Keratinocyte (primary cell): ENCODE results near the gene WNT6. TPM values are rescaled to one million over a fixed set of nuclear protein-coding genes. Genes with fewer than 3 reads are reported as not detected.
A peak's percentile ranks its signal among the peaks of the same experiment; 100 is the strongest.

Experiments
- DNase-seq: peaks from one replicate; pipeline ENCODE4 v3.0.0-alpha.2; 2011; ENCODE audit warnings: low read depth, missing footprints, low spot score
- FAIRE-seq: peaks from 2 replicates; lab custom pipeline; 2011; peaks lifted over from hg19 to GRCh38; lab: Jason Lieb, UNC
- H2AFZ ChIP-seq: 2 replicates; pipeline ENCODE4 v1.6.0; 2012; ENCODE audit warnings: low read length, control low read depth, inconsistent platforms; ENCODE audit not compliant: control insufficient read depth
- H3K27ac ChIP-seq: 2 replicates; pipeline ENCODE4 v1.5.1; 2011; ENCODE audit warnings: low read length; ENCODE audit not compliant: control insufficient read depth, insufficient read depth
- H3K27me3 ChIP-seq: 3 replicates; pipeline ENCODE4 v1.6.0; 2011; ENCODE audit warnings: low read length; ENCODE audit not compliant: control insufficient read depth, insufficient read depth; ENCODE audit errors: extremely low read depth
- H3K36me3 ChIP-seq, 2 experiments: 2 replicates in 1 of 2; 3 replicates in 1 of 2; pipeline ENCODE4 v1.5.1; 2011; ENCODE audit warnings: low read length in 2 of 2, mild to moderate bottlenecking in 1 of 2; ENCODE audit not compliant: control insufficient read depth in 2 of 2, insufficient read depth in 2 of 2; ENCODE audit errors: extremely low read depth in 1 of 2
- H3K4me1 ChIP-seq: 3 replicates; pipeline ENCODE4 v1.5.1; 2011; ENCODE audit warnings: low read length; ENCODE audit not compliant: control insufficient read depth, insufficient read depth; ENCODE audit errors: extremely low read depth
- H3K4me2 ChIP-seq: 3 replicates; pipeline ENCODE4 v1.6.0; 2011; ENCODE audit warnings: low read depth, low read length; ENCODE audit not compliant: control insufficient read depth, insufficient read depth; ENCODE audit errors: extremely low read depth
- H3K4me3 ChIP-seq, 3 experiments: fragments of 200-600 bp in 1 of 3; sonication (generic) in 1 of 3; 2 replicates in 2 of 3; 3 replicates in 1 of 3; pipeline ENCODE4 v1.5.1; 2011 to 2016; ENCODE audit warnings: low read length in 3 of 3, mild to moderate bottlenecking in 3 of 3, control low read depth in 2 of 3, inconsistent platforms in 1 of 3, low read depth in 1 of 3, mixed read lengths in 1 of 3, mixed run types in 1 of 3, moderate library complexity in 1 of 3; ENCODE audit not compliant: control insufficient read depth in 2 of 3, insufficient read depth in 2 of 3; ENCODE audit errors: extremely low read depth in 1 of 3
- H3K79me2 ChIP-seq: 2 replicates; pipeline ENCODE4 v1.6.0; 2012; ENCODE audit warnings: low read length; ENCODE audit not compliant: control insufficient read depth, insufficient read depth
- H3K9ac ChIP-seq: 3 replicates; pipeline ENCODE4 v1.6.0; 2011; ENCODE audit warnings: low read length; ENCODE audit not compliant: control insufficient read depth, insufficient read depth; ENCODE audit errors: extremely low read depth
- H3K9me1 ChIP-seq: 3 replicates; pipeline ENCODE4 v1.6.0; 2011; ENCODE audit warnings: low read length; ENCODE audit not compliant: control insufficient read depth, insufficient read depth; ENCODE audit errors: extremely low read depth
- H3K9me3 ChIP-seq: 2 replicates; pipeline ENCODE4 v1.5.1; 2012; ENCODE audit warnings: low read depth, low read length; ENCODE audit not compliant: control insufficient read depth
- H4K20me1 ChIP-seq: 3 replicates; pipeline ENCODE4 v1.6.0; 2011; ENCODE audit warnings: low read length; ENCODE audit not compliant: control insufficient read depth, insufficient read depth; ENCODE audit errors: extremely low read depth
- CTCF ChIP-seq, 3 experiments: IDR thresholded peaks in 1 of 3; conservative IDR thresholded peaks in 1 of 3; optimal IDR thresholded peaks in 1 of 3; 2 replicates in 2 of 3; 3 replicates in 1 of 3; pipeline versions ENCODE3 to v1.5.1; 2011; ENCODE audit warnings: low read length in 3 of 3, mild to moderate bottlenecking in 3 of 3, moderate library complexity in 2 of 3, control low read depth in 1 of 3, inconsistent platforms in 1 of 3; ENCODE audit not compliant: insufficient read depth in 2 of 3; ENCODE audit errors: extremely low read depth in 1 of 3
- EZH2 ChIP-seq: IDR thresholded peaks from one replicate; pipeline ENCODE4 v1.6.1; 2012; ENCODE audit warnings: inconsistent platforms, mild to moderate bottlenecking, low read length, moderate library complexity
- dilution Hi-C: fragments of 300-500 bp; cut with MboI; formaldehyde crosslinking; loops from one replicate; pipeline ENCODE4 v1.7.0; 2020; ENCODE audit warnings: low sequenced_read_pairs; ENCODE audit not compliant: extremely low pct_ligation_motif_present
- polyA plus RNA-seq, 5 experiments: library from polyadenylated mRNA; depleted of rRNA in 3 of 5; stranded (reverse) in 3 of 5; stranded (forward) in 1 of 5; unstranded in 1 of 5; fragments of >200 nt; gene quantifications; 1 replicate in 1 of 5; 2 replicates in 3 of 5; 3 replicates in 1 of 5; pipeline versions ENCODE4 v1.2.1 to v1.2.3, GENCODE V29; 2011 to 2012; ENCODE audit warnings: missing spikeins in 2 of 5, low read depth in 1 of 5, low replicate concordance in 1 of 5

WNT6 gene
- polyA plus RNA-seq, 1 donor (not counting 4 experiments of a cell fraction or from before 2014, with no cell fraction given) = not detected

GRCh38 chr2:218904176-218904575 is 44.6 kb downstream of the WNT6 start:
- Histone ChIP-seq H3K9me3 (no peaks in the 10 kb centered on the region), H4K20me1 (no peaks in the 10 kb centered on the region), H3K4me1 (peaks cover 3% of the 10 kb centered on the region), H2AFZ (no peak overlapping the region), H3K36me3 (no peaks in the 10 kb centered on the region), H3K9me1 (no peaks in the 10 kb centered on the region), H3K4me3 (no peak overlapping the region), H3K27me3 (no peaks in the 10 kb centered on the region), H3K4me2 (no peak overlapping the region), H3K27ac (no peak overlapping the region), H3K79me2 (no peaks in the 10 kb centered on the region), H3K9ac (no peak overlapping the region)
- TF ChIP-seq CTCF (optimal IDR thresholded peaks at IDR 0.05 in 1 of 3, IDR thresholded peaks at IDR 0.05 in 1 of 3, conservative IDR thresholded peaks at IDR 0.05 in 1 of 3; ENCODE audit: extremely low read depth in 1 of 3, insufficient read depth in 2 of 3, low read length in 3 of 3) = no peak
- TF ChIP-seq EZH2 = no peak
- dilution Hi-C loops = no loop called here
- FAIRE-seq (no peak), DNase-seq (no peak)

- DNase-seq = peak; percentile 11
- H3K27ac ChIP-seq = peak overlapping the region; percentile 54
- H3K27me3 ChIP-seq = no peaks in the 10 kb centered on the region
- H3K9me3 ChIP-seq = no peaks in the 10 kb centered on the region
- no peaks in the 10 kb centered on the region for H3K79me2 ChIP-seq
- H3K4me1 ChIP-seq = peaks cover 11% of the 10 kb centered on the region
- peak; percentile 44 for FAIRE-seq
- H2AFZ ChIP-seq = peak overlapping the region; percentile 98
- peak overlapping the region; percentile 73 for H3K4me2 ChIP-seq
- TF ChIP-seq EZH2 = no peak
- H4K20me1 ChIP-seq = no peaks in the 10 kb centered on the region
- dilution Hi-C loops = no loop called here
- H3K9me1 ChIP-seq = no peaks in the 10 kb centered on the region
- no peaks in the 10 kb centered on the region for H3K36me3 ChIP-seq
- H3K4me3 ChIP-seq = peak overlapping the region; percentile 46 to 79 (median 71)
- peak overlapping the region; percentile 73 for H3K9ac ChIP-seq
These were observed 49.4 kb downstream of the WNT6 start for GRCh38 chr2:218908721-218909619.
